GM12875 (cell line): ENCODE data around the gene SH3GLB1.

ENCODE experiments used
- H3K4me3 ChIP-seq: one replicate; pipeline ENCODE4 v1.5.1; 2011; ENCODE audit warnings: low read depth, low read length, control low read depth
- TF ChIP-seq, protein P1 (sequence below): IDR thresholded peaks from 2 replicates; pipeline ENCODE4 v1.5.1; 2011; ENCODE audit warnings: low read depth, mild to moderate bottlenecking, control low read depth, inconsistent platforms, low read length, moderate library complexity, borderline replicate concordance; ENCODE audit not compliant: insufficient read depth

SH3GLB1 gene

GRCh38 chr1:86751923-86752322, 47.5 kb downstream of the SH3GLB1 start:
- TF ChIP-seq, protein P1, sequence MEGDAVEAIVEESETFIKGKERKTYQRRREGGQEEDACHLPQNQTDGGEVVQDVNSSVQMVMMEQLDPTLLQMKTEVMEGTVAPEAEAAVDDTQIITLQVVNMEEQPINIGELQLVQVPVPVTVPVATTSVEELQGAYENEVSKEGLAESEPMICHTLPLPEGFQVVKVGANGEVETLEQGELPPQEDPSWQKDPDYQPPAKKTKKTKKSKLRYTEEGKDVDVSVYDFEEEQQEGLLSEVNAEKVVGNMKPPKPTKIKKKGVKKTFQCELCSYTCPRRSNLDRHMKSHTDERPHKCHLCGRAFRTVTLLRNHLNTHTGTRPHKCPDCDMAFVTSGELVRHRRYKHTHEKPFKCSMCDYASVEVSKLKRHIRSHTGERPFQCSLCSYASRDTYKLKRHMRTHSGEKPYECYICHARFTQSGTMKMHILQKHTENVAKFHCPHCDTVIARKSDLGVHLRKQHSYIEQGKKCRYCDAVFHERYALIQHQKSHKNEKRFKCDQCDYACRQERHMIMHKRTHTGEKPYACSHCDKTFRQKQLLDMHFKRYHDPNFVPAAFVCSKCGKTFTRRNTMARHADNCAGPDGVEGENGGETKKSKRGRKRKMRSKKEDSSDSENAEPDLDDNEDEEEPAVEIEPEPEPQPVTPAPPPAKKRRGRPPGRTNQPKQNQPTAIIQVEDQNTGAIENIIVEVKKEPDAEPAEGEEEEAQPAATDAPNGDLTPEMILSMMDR = no peak
- no peak overlapping the region for H3K4me3 ChIP-seq

- TF ChIP-seq, protein P1 = no peak
Measured at GRCh38 chr1:86753700-86754099, 49.3 kb downstream of the SH3GLB1 start.

DNA sequence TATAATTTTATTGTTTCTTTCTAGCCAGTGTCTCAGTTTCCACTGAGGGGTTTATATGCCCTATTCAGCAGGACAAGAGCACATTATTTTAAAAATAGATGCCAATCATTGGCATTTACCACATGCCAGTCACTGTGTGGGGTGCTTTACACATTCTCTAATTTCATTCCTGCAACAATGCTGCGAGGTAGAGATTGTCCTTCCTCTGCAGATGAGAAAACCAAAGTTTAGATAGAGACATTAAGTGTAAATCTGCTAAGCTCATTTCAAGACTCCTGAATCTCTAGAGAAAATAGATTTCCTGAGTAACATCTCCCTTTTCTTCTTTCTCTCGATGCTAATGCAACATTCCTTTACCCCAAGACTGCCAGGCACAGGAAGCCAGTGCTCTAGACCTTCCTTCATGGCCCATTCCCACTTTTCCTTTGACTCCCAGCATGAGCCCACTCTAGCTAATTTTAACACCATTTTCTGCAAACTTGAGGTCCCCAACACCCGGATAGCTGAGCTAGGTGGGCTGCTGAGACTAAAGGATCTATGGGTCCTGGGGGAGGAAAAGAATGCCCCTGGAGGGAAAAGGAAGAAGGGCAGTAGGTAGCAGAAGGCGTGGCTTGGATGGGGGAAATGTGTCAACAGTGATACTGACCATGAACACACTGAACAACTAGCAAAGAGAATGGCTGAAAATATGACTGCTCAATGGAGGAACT, 50.0 kb downstream of the SH3GLB1 start:
- TF ChIP-seq, protein P1 = no peak
- no peak overlapping the region for H3K4me3 ChIP-seq

More at GRCh38 chr1:86753700-86754099, 49.3 kb downstream of the SH3GLB1 start:
- no peak overlapping the region for H3K4me3 ChIP-seq

GRCh38 chr1:86756062-86756406, 51.7 kb downstream of the SH3GLB1 start:
- H3K4me3 ChIP-seq = no peak overlapping the region
- TF ChIP-seq, protein P1 = no peak

DNA sequence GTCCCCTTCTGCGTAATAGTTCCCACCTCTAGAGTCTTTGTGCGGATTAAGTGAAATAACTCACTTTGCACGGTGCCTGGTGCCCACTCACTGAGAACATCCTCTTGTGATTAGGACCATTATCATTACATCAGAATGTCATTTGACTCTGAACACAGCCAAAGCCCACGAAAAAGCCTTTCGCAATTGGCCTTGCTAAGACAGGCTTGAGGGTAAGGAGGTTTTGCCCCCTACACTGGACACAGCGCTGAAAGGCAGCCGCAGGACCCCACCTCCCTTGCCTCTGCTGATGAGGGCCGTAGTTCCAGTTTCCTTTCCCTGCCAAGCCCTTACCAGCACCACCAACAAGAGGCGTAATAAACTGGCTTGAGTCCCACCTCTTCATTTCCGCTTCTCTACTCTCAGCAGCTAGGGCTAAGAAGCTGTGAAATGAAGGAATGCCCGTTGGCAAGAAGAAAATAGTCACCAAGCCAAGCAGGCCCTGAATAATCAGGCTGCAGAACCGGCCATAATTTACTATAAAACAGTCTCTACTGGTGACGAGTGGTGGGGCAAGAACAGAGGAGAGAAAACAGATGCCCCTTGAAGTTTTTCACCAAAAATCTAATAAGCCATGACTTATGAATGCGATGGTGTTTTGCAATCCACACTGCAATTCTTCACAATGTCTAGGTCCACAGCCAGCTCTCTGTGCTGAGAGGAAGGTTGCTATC, 53.1 kb downstream of the SH3GLB1 start:
- H3K4me3 ChIP-seq = no peak overlapping the region
- TF ChIP-seq, protein P1 = no peak

DNA sequence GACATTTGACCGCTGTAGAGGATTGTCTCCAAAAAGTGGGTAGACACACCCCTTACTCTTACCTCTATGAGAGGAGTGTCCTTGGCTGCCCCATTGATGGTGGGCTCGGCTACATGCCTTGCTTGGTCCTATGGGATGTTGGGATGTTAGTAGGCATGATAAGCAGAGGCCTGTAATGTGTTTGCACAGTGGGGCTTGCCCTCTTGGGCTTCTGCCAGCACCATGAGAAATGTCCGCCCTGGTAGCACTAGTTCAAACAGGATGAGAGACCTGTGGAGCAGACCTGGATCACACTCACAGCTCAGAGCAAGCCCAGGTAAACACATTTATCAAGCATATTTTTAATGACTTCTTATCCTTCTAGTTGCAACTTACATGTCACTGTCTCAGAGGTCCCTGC, 54.2 kb downstream of the SH3GLB1 start:
- TF ChIP-seq, protein P1 = no peak
- no peak overlapping the region for H3K4me3 ChIP-seq

GRCh38 chr1:86760199-86760598, 55.8 kb downstream of the SH3GLB1 start:
- TF ChIP-seq, protein P1 = no peak

More at GRCh38 chr1:86760199-86760598, 55.8 kb downstream of the SH3GLB1 start:
- no peak overlapping the region for H3K4me3 ChIP-seq
